Uterus (tissue), 4 donors: Measurements from ENCODE around the gene FSCN2. TPM values are rescaled to one million over a fixed set of nuclear protein-coding genes. Genes with fewer than 3 reads are reported as not detected.

Source experiments
- DNase-seq, 2 donors: peaks; one replicate each; pipeline ENCODE4 v3.0.0-alpha.2; 2019 to 2020
- H3K27ac ChIP-seq, 2 donors: fragments of 200-600 bp; sonication (generic); 1 replicate in 1 of 2; 2 replicates in 1 of 2; pipeline ENCODE4 v1.5.1; 2016 to 2018
- H3K27me3 ChIP-seq, 2 donors: fragments of 200-600 bp; sonication (generic); one replicate each; pipeline ENCODE4 v1.5.1; 2018 to 2019; ENCODE audit warnings: control low read depth in 1 of 2
- H3K36me3 ChIP-seq, 2 donors: fragments of 200-600 bp; sonication (generic); one replicate each; pipeline ENCODE4 v1.5.1; 2019; ENCODE audit warnings: control low read depth in 1 of 2
- H3K4me1 ChIP-seq, 2 donors: fragments of 200-600 bp; sonication (generic); one replicate each; pipeline ENCODE4 v1.5.1; 2018 to 2019; ENCODE audit warnings: control low read depth in 1 of 2
- H3K4me3 ChIP-seq, 2 donors: fragments of 200-600 bp; sonication (generic); 1 replicate in 1 of 2; 2 replicates in 1 of 2; pipeline ENCODE4 v1.5.1; 2018 to 2019; ENCODE audit warnings: mild to moderate bottlenecking in 1 of 2
- H3K9me3 ChIP-seq, 2 donors: fragments of 200-600 bp; sonication (generic); one replicate each; pipeline ENCODE4 v1.5.1; 2019; ENCODE audit warnings: control low read depth in 1 of 2
- CTCF ChIP-seq, 4 experiments: fragments of 200-600 bp in 2 of 4; fragments of 450-650 bp in 2 of 4; sonication (generic) in 2 of 4; IDR thresholded peaks; one replicate each; pipeline ENCODE4 v1.5.1; 2016 to 2019; ENCODE audit warnings: antibody characterized with exemption in 4 of 4, mild to moderate bottlenecking in 2 of 4, moderate library complexity in 1 of 4
- POLR2A ChIP-seq, 2 donors: fragments of 450-650 bp; IDR thresholded peaks; one replicate each; pipeline ENCODE4 v1.6.1; 2016; ENCODE audit warnings: antibody characterized with exemption in 2 of 2, mild to moderate bottlenecking in 1 of 2, moderate library complexity in 1 of 2
- intact Hi-C: fragments of 100-400 bp; cut with DNase I; formaldehyde crosslinking; loops from one replicate; pipeline ENCODE4 v1.15.1; 2023; ENCODE audit warnings: low total_unique reads
- total RNA-seq, 4 donors: library from RNA; depleted of rRNA in 3 of 4; stranded (reverse); fragments of >200 nt in 3 of 4; gene quantifications; one replicate each; pipeline versions ENCODE4 v1.1.0 to v1.2.4, GENCODE V29; 2014 to 2023
- donor health status: DM: yes; HTN: yes; CAD: no.

The FSCN2 gene
- total RNA-seq, 4 donors from 2014 or later: 5.0 to 7.4 TPM; not detected in 2

GRCh38 chr17:81539571-81539900 is 11.4 kb downstream of the FSCN2 start:
- intact Hi-C loops: no loop called here
- no peaks in the 10 kb centered on the region for H3K4me1 ChIP-seq
- H3K9me3 ChIP-seq: no peaks in the 10 kb centered on the region
- no peaks in the 10 kb centered on the region for H3K36me3 ChIP-seq
- H3K27ac ChIP-seq: no peak overlapping the region
- no peak overlapping the region for H3K4me3 ChIP-seq
- no peak for DNase-seq
- TF ChIP-seq POLR2A (IDR thresholded peaks at IDR 0.05) (no peak), CTCF (IDR thresholded peaks at IDR 0.05) (no peak)
- H3K27me3 ChIP-seq: no peaks in the 10 kb centered on the region

DNA sequence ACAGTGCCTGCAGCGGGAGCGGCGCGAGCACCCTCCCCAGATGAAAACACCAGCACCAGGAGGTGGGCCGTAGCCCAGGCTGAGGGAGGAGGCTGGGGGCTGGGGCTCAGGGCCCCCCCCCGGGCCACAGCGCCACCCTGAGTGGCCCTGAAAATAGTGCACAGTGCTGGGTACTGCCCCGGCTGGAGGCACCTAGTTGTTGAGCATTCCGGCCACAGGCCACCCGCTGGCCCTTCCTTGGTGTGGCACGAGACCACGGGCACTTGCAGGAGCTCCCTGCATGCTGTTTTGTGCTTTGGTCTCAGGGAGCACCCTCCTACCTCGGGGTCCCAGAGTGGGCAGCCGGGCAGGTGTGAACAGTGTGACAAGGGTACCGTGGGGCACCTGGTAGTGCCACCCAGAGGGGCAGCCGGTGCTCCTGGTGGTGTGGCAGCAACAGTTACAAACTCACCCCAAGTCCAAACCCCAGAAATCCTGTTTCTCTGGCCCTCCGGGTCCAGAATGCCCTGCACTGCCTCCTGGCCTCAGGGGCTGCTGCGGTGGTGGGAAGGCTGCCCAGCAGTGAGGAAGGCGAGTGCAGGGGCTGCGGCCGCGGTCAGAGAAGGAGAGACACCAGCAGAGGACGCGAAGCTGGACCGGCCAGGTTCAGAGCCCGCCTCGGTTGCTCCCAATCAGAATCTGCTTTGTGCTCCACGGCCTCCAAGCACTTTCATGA is 11.9 kb downstream of the FSCN2 start:
- Histone ChIP-seq H3K9me3 (no peaks in the 10 kb centered on the region), H3K27ac (no peak overlapping the region), H3K4me3 (no peak overlapping the region), H3K27me3 (no peaks in the 10 kb centered on the region), H3K36me3 (no peaks in the 10 kb centered on the region), H3K4me1 (no peaks in the 10 kb centered on the region)
- intact Hi-C loops: no loop called here
- TF ChIP-seq CTCF (IDR thresholded peaks at IDR 0.05) (no peak), POLR2A (IDR thresholded peaks at IDR 0.05) (no peak)
- DNase-seq: no peak

GRCh38 chr17:81540676-81541027 is 12.5 kb downstream of the FSCN2 start:
- H3K36me3 ChIP-seq: no peaks in the 10 kb centered on the region
- no peaks in the 10 kb centered on the region for H3K9me3 ChIP-seq
- no peaks in the 10 kb centered on the region for H3K4me1 ChIP-seq
- no peak overlapping the region for H3K4me3 ChIP-seq
- DNase-seq: no peak
- no peak overlapping the region for H3K27ac ChIP-seq
- intact Hi-C loops: no loop called here
- H3K27me3 ChIP-seq: no peaks in the 10 kb centered on the region
- TF ChIP-seq CTCF (IDR thresholded peaks at IDR 0.05) (no peak), POLR2A (IDR thresholded peaks at IDR 0.05) (no peak)

DNA sequence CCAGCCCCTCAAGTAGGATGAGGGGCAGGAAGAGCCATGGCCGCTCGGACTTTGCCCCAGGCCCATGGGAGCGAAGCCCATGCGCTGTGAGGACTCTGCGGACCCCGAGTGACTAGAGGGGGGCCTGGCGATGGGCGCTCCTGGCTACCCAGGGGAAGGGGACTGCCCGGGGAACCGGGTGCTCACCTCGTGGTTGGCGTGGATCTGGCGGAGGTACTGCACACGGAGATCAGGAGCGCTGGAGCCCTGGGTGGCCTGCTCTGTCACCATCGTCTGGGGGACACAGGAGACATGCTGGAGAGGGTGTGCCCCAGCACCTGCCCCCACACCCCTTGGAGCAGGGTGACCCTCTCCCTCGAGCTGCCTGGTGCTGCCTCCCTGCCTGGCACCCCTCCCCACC is 12.9 kb downstream of the FSCN2 start:
- intact Hi-C loops: no loop called here
- Histone ChIP-seq H3K4me3 (no peak overlapping the region), H3K27me3 (no peaks in the 10 kb centered on the region), H3K36me3 (no peaks in the 10 kb centered on the region), H3K9me3 (no peaks in the 10 kb centered on the region), H3K4me1 (no peaks in the 10 kb centered on the region), H3K27ac (no peak overlapping the region)
- DNase-seq: no peak
- TF ChIP-seq CTCF (IDR thresholded peaks at IDR 0.05): no peak
- no peak for TF ChIP-seq POLR2A (IDR thresholded peaks at IDR 0.05)

DNA sequence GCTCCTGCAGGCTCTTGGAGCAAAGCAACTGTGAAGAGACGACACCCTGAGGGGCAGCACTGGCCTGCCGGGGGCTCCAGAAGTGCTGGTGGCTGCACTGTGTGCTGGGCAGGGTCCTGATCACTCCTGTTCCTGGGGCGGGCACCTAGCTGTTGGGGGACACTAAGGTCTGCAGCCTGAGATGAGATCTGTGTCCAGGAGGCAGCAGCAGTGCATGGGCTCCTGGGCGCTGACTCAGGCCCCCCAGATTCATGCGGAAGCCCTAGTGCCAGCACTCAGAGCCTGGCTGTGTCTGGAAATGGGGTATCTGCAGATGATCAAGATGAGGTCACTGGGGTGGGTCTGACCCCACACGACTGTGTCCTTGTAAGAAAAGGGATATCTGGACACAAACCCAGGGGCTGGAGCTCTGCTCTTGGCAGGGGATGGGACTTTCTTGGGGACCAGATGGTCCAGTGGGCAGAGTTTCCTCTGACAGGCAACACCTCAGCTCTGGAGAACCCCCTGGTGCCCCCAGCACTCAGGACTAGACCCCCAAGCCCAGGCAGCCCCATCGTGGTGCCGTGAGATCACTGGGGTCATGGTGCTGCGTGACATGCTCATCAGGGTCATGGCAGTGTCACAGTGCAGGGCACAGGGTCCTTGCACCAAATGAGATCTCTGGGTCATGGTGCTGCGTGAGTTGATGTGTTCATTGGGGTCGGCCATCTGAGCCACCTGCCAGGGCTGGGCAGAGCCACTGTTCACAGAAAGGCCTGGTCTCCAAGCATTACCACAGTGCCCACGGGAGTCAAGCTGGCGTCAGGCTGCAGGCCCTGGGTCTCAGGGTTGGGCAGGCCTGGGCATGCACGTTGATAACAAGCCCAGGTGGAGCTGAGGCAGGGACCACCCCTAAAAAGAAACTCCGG is 14.5 kb downstream of the FSCN2 start:
- Histone ChIP-seq H3K36me3 (no peaks in the 10 kb centered on the region), H3K4me3 (no peak overlapping the region), H3K9me3 (no peaks in the 10 kb centered on the region), H3K27ac (no peak overlapping the region), H3K4me1 (no peaks in the 10 kb centered on the region), H3K27me3 (no peaks in the 10 kb centered on the region)
- no peak for DNase-seq
- TF ChIP-seq CTCF (IDR thresholded peaks at IDR 0.05) (no peak), POLR2A (IDR thresholded peaks at IDR 0.05) (no peak)
- intact Hi-C loops: no loop called here
